Measurements from ENCODE around the gene SFT2D3.
A peak's percentile ranks its signal among the peaks of the same experiment; 100 is the strongest.

Gene SFT2D3

GRCh38 chr2:127683056-127683455 is 18.2 kb upstream of the SFT2D3 start:
- no peak for DNase-seq

DNA sequence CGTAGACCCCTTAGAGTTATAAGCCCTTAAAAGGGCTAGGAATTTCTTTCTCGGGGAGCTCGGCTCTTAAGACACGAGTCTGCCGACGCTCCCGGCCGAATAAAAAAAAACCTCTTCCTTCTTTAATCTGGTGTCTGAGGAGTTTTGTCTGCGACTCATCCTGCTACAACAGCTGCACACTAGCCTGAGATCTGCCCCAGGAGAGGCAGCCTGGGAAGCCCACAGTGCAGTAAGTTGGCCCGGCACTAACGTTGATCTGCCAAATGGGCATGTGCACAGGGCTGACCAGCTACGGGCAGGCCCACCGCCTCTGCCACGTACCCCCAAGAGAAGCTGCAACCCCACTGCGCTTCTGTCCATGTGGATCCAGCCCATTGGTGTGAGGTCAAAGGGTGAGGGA is 17.5 kb upstream of the SFT2D3 start:
- DNase-seq, result no peak

GRCh38 chr2:127685410-127686080 is 15.8 kb upstream of the SFT2D3 start:
- no peak for DNase-seq

- DNase-seq, result no peak
Measured at GRCh38 chr2:127688405-127688804, 12.9 kb upstream of the SFT2D3 start.

- DNase-seq, result no peak
Measured at GRCh38 chr2:127690696-127691095, 10.6 kb upstream of the SFT2D3 start.

DNA sequence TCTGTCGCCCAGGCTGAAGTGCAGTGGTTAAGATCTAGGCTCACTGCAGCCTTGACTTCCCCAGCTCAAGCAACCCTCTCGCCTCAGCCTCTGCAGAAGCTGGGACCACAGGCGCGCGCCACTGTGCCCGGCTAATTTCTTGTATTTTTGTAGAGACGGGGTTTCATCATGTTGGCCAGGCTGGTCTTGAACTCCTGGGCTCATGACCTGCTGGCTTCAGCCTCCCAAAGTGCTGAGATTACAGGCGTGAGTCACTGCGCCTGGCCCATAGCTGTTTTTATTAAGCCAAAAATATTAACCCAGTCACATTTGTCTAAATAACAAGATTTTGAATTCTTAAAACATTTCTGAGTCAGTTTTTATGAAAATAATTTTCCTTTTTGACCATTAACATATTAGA is 6.3 kb upstream of the SFT2D3 start:
- no peak for DNase-seq

- DNase-seq, result peak; percentile 45 to 66
Measured at GRCh38 chr2:127695491-127696472, 5.5 kb upstream of the SFT2D3 start.

DNA sequence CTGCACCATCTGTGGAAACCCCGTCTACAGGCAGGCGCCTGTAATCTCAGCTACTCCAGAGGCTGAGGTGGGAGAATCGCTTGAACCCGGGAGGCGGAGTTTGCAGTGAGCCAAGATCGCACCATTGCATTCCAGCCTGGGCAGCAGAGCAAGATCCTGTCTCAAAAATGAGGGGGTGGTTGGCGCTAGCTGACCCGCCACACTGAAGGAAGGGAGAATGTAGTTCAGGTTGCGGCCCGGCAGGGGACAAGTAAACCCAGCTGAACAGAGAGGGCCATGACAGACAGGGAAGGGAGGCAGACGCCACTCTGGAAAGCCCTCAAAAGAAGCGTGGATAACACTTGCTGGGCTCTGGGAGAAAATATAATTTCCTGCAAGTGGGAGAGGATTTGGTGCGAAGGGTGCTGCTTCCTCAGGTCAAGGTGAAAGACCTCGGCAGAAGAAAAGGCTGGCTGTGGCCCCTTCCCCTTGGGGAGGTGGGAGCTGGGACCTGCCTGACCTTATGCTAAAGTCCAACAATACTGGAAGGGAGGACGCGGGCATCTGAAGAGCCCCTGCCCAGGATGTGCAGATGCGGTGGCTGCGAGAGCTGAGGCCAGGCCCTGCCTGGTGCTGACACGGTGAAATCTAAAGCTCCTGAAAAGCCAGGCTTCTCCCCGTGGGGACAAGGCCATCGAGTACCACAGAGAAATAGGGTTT is 3.7 kb upstream of the SFT2D3 start:
- no peak for DNase-seq

GRCh38 chr2:127698553-127699355 is 2.5 kb upstream of the SFT2D3 start:
- no peak for DNase-seq

DNA sequence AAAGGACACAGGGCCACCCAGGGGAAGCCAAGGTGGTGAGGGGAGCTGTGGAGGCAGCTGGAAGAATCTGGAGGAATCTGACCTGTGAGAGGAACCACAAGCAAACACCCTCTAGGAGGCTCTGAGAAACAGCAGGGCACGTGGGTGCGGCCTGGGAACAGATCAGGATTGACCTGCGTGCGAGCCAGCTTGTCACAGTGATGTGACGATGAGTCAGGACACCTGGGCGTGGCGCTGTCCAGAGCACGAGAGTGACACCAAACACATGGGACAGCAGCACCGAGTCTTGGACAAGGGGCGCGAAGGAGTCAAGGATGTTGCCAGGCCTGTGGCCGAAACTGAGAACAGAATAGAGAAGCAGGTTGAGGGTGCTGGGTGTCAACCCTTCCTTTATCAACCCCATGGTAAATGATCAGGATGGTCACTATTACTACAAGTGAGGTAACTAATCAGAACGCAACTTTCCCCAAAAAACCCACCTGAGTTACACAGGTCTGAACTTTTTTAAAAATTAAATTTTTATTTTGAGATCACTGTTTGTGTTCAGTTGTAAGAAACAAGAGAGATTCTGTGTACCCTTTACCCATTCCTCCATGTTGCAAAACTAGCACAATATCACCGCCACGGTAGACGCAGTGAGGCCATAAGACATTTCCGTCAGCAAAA is 637 bp upstream of the SFT2D3 start:
- peak; percentile 30 to 36 for DNase-seq

- DNase-seq, result peak; percentile 77 to 78
Measured at GRCh38 chr2:127701651-127702394, 526 bp downstream of the SFT2D3 start.

DNA sequence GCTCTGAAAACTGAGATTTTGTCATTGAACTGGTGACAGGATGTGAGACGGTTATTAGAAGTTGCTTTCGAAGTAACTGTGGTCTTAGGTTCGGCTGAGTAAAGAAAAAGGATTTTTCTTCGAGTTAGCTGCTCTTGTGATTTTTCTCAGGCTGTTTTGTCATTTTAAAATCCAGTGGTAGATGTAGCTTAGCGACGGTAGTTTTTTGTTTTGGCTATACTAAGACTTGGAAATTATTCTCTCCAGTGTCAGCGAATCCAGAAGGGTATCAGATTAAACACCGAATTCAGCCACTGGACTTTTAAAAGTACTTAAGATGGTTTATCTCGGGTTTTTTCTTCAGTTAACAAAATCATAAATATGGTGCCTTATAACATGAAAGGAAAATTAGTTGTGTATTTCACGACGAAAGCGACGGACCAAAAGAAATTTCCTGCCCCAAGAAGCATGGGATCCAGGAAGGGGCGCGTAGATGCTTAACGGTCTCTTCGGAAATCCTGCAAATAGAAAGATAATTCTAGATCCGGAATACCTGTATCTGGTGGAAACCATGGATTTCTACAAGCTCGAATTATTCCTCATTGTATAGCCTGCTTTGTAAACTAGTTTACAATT is 1.2 kb downstream of the SFT2D3 start:
- no peak for DNase-seq

GRCh38 chr2:127703282-127703681 is 2.0 kb downstream of the SFT2D3 start:
- DNase-seq, result no peak

- no peak for DNase-seq
Measured at GRCh38 chr2:127704641-127705390, 3.5 kb downstream of the SFT2D3 start.

- no peak for DNase-seq
Measured at GRCh38 chr2:127705391-127706065, 4.2 kb downstream of the SFT2D3 start.

DNA sequence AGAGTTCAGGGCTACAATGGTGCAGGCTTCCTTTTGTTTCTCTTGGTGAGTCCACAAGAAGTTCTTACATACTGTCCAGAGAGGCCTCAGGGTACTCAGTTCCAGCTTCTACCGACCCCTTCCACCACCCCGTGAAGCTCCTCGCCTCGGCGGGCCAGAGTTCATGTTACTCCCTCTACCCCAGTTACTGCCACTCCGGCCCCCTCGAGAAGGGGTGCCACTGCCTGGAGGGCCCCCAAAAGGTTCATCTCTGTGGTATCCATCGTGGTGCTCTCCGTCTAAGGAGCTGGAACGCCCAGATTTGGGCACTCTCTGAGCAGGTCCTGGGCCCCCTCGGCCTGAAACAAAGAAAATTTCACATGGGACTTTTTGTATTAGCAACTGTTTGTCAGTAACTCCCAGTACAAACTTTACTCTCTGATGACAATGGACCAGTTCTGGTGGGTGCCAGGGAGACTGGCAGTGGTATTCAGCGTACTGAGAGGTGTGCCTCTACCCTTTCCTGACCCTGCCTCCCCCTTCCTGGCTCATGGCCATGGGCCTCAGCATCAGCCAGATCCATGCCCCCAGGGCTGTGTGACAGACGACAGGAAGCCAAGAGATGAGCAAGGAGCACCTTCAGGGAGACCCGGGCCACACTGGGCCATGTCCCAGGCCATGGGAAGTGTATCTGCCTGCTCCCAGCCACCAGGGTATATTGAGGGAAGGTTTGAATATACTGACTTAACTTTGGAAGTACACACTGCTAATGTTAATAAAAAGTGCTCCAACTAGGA is 5.1 kb downstream of the SFT2D3 start:
- no peak for DNase-seq

DNA sequence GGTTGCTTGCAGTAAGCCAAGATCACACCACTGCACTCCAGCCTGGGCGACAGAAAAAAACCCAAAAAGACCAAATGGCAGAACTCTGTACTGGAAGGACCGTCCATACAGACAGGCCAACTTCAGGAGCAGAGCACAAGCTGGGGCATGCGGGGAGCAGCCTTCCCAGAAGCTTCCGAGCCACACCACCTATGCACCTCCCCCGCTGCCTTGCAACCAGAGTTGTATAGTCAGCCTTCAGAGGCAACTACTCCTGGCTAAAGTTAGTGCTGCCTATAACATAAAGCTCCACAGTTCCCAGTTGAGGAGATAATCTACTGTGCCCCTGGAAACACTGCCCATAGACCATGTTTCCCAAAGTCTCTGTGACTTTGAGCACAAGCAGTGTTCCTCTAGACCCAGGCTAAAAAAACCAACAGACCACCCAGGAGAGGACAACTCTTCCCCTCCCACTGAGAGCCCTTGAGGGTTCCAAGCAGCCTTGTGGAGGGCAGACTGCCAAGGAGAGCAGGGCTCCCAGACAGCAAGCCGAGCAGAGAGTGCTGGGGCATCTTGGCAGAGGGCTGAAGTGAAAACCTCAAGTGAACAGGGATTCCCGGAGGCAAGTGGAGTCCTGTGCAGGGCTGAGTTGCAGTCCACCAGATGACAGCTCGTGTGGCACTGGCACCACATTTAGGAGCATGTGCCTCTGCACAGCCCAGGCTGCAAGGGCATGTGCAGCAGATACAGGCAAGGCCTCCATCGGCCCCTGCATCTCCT is 6.8 kb downstream of the SFT2D3 start:
- no peak for DNase-seq

DNA sequence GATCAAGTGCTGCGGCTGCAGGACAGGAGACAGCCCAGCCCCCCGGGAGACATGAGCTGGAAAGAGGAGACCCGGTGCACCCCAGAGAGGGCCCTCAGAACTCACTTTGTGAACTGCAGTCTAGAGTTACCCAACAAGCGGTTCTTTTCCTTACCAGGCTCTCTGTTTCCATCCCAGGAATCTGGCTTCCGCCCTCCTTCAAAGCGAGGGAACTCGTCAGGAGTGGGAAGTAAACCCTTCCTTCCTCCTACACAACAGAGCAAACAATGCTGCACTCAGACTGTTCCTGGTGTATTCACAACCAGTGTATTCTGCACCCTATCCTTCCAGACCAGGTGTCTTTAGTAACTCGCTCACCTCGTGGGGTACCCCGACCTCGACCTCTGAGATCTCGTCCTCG is 8.0 kb downstream of the SFT2D3 start:
- no peak for DNase-seq
